KBM-7 (cell line): ENCODE measurements around the gene ADGRF5.

ENCODE experiments used
- DNase-seq: peaks from one replicate; pipeline ENCODE4 v3.0.0-alpha.2; 2015
- in situ Hi-C: fragments of 300-500 bp; cut with MboI; formaldehyde crosslinking; loops from 2 replicates; pipeline ENCODE4 v1.14.3; 2020; ENCODE audit warnings: low sequenced_read_pairs, low pct_unique_long_range_greater_than_20kb, mixed read lengths

ADGRF5 gene

GRCh38 chr6:46935687-46936086, 13.9 kb upstream of the ADGRF5 start:
- in situ Hi-C loops, result no loop called here
- no peak for DNase-seq

- DNase-seq, result no peak
- in situ Hi-C loops, result no loop called here
Measured at GRCh38 chr6:46933751-46934150, 12.0 kb upstream of the ADGRF5 start.

- no peak for DNase-seq
- in situ Hi-C loops, result no loop called here
Measured at GRCh38 chr6:46932526-46933319, 11.0 kb upstream of the ADGRF5 start.

GRCh38 chr6:46931416-46931815, 9.7 kb upstream of the ADGRF5 start:
- DNase-seq, result no peak
- in situ Hi-C loops, result no loop called here

- no peak for DNase-seq
- in situ Hi-C loops, result no loop called here
Measured at GRCh38 chr6:46930331-46930730, 8.6 kb upstream of the ADGRF5 start.

GRCh38 chr6:46927066-46927465, 5.3 kb upstream of the ADGRF5 start:
- DNase-seq, result no peak
- in situ Hi-C loops, result no loop called here

- in situ Hi-C loops, result no loop called here
Measured at GRCh38 chr6:46926481-46926880, 4.7 kb upstream of the ADGRF5 start.

GRCh38 chr6:46925563-46926253, 4.0 kb upstream of the ADGRF5 start:
- in situ Hi-C loops, result no loop called here
- no peak for DNase-seq

More at GRCh38 chr6:46926481-46926880, 4.7 kb upstream of the ADGRF5 start:
- DNase-seq, result no peak

- no peak for DNase-seq
- in situ Hi-C loops, result no loop called here
Measured at GRCh38 chr6:46923476-46923875, 1.7 kb upstream of the ADGRF5 start.

- in situ Hi-C loops, result no loop called here
Measured at GRCh38 chr6:46921059-46921458, 679 bp downstream of the ADGRF5 start.

GRCh38 chr6:46918806-46919205, 2.9 kb downstream of the ADGRF5 start:
- no peak for DNase-seq
- in situ Hi-C loops, result no loop called here

More at GRCh38 chr6:46921059-46921458, 679 bp downstream of the ADGRF5 start:
- DNase-seq, result no peak

- in situ Hi-C loops, result no loop called here
- no peak for DNase-seq
Measured at GRCh38 chr6:46917002-46917545, 4.7 kb downstream of the ADGRF5 start.

GRCh38 chr6:46915866-46916265, 5.9 kb downstream of the ADGRF5 start:
- in situ Hi-C loops, result no loop called here
- no peak for DNase-seq

GRCh38 chr6:46915380-46915779, 6.4 kb downstream of the ADGRF5 start:
- in situ Hi-C loops, result no loop called here
- no peak for DNase-seq

- DNase-seq, result no peak
- in situ Hi-C loops, result no loop called here
Measured at GRCh38 chr6:46914279-46914810, 7.4 kb downstream of the ADGRF5 start.

GRCh38 chr6:46909371-46909770, 12.4 kb downstream of the ADGRF5 start:
- in situ Hi-C loops, result no loop called here
- DNase-seq, result no peak

- in situ Hi-C loops, result no loop called here
- DNase-seq, result no peak
Measured at GRCh38 chr6:46906776-46907175, 15.0 kb downstream of the ADGRF5 start.

- in situ Hi-C loops, result no loop called here
- no peak for DNase-seq
Measured at GRCh38 chr6:46904117-46904516, 17.6 kb downstream of the ADGRF5 start.

GRCh38 chr6:46903175-46903574, 18.6 kb downstream of the ADGRF5 start:
- in situ Hi-C loops, result no loop called here
- no peak for DNase-seq

GRCh38 chr6:46901882-46902314, 19.8 kb downstream of the ADGRF5 start:
- in situ Hi-C loops, result no loop called here
- no peak for DNase-seq
